Muscle of leg (tissue), 11 donors: ENCODE results near the gene CBFA2T3. TPM values are rescaled to one million over a fixed set of nuclear protein-coding genes. Genes with fewer than 3 reads are reported as not detected.
"Not testable (repeated sequence)": the region's sequence is repeated elsewhere in the genome, so short reads cannot be mapped to it uniquely, and the experiment has no call there.

Experiments
- DNase-seq: peaks from one replicate; pipeline ENCODE4 v3.0.0; 2013
- H3K27ac ChIP-seq: one replicate; pipeline ENCODE4 v1.5.1; 2013; ENCODE audit warnings: mild to moderate bottlenecking, low read length, control low read depth
- H3K27me3 ChIP-seq: one replicate; pipeline ENCODE4 v1.6.1; 2013; ENCODE audit warnings: low read length; ENCODE audit not compliant: control insufficient read depth, insufficient read depth
- H3K36me3 ChIP-seq: one replicate; pipeline ENCODE4 v1.6.1; 2013; ENCODE audit warnings: low read length; ENCODE audit not compliant: control insufficient read depth, insufficient read depth
- H3K4me1 ChIP-seq: one replicate; pipeline ENCODE4 v1.6.1; 2013; ENCODE audit warnings: low read length; ENCODE audit not compliant: control insufficient read depth, insufficient read depth
- H3K4me3 ChIP-seq: one replicate; pipeline ENCODE4 v1.5.1; 2013; ENCODE audit warnings: low read length, control low read depth
- H3K9me3 ChIP-seq: replicated peaks from 2 replicates; pipeline ENCODE4 v1.6.1; 2013; ENCODE audit warnings: low read depth, low read length; ENCODE audit not compliant: control insufficient read depth
- WGBS: methylation state at CpG from one replicate; pipeline ENCODE4 v1.1.5; 2013; ENCODE audit warnings: missing lambda C conversion rate; ENCODE audit not compliant: insufficient coverage; 5-methylcytosine and 5-hydroxymethylcytosine counted together
- polyA plus RNA-seq, 8 donors: library from polyadenylated mRNA; unstranded; fragments of 120-200 nt; gene quantifications; one replicate each; pipeline versions ENCODE4 v1.2.1 to v1.2.3, GENCODE V29; 2013; ENCODE audit warnings: inconsistent platforms in 1 of 8, low replicate concordance in 1 of 8; ENCODE audit not compliant: insufficient read length in 8 of 8, insufficient read depth in 1 of 8
- total RNA-seq: library from RNA; stranded (reverse); fragments of 120-200 nt; gene quantifications from one replicate; pipeline ENCODE4 v1.2.4, GENCODE V29; 2013

Gene CBFA2T3
- total and polyA plus RNA-seq, 9 donors: 3.8 to 23.0 (median 17.8) TPM

- WGBS: 82% methylated on average over 16 of the region's 21 CpGs
Observed at GRCh38 chr16:89020068-89020924, 43.3 kb upstream of the CBFA2T3 start.

GRCh38 chr16:89019511-89019910 lies 42.5 kb upstream of the CBFA2T3 start:
- no peak for DNase-seq
- Histone ChIP-seq H3K4me1 (no peaks in the 10 kb centered on the region), H3K9me3 (no peaks in the 10 kb centered on the region), H3K36me3 (no peaks in the 10 kb centered on the region), H3K4me3 (no peak overlapping the region), H3K27ac (no peak overlapping the region), H3K27me3 (peaks cover 34% of the 10 kb centered on the region)
- WGBS: 83% methylated on average over 16 of the region's 16 CpGs

More at GRCh38 chr16:89020068-89020924, 43.3 kb upstream of the CBFA2T3 start:
- DNase-seq: no peak
- Histone ChIP-seq H3K36me3 (no peaks in the 10 kb centered on the region), H3K4me3 (no peak overlapping the region), H3K9me3 (no peaks in the 10 kb centered on the region), H3K27ac (no peak overlapping the region), H3K4me1 (no peaks in the 10 kb centered on the region), H3K27me3 (peaks cover 32% of the 10 kb centered on the region)

GRCh38 chr16:89018282-89019158 lies 41.5 kb upstream of the CBFA2T3 start:
- H3K27me3 ChIP-seq: peaks cover 30% of the 10 kb centered on the region
- DNase-seq: no peak
- H3K36me3 ChIP-seq: no peaks in the 10 kb centered on the region
- H3K27ac ChIP-seq: no peak overlapping the region
- no peak overlapping the region for H3K4me3 ChIP-seq
- WGBS: 65% methylated on average over 13 of the region's 20 CpGs
- H3K9me3 ChIP-seq: no peaks in the 10 kb centered on the region
- no peaks in the 10 kb centered on the region for H3K4me1 ChIP-seq

DNA sequence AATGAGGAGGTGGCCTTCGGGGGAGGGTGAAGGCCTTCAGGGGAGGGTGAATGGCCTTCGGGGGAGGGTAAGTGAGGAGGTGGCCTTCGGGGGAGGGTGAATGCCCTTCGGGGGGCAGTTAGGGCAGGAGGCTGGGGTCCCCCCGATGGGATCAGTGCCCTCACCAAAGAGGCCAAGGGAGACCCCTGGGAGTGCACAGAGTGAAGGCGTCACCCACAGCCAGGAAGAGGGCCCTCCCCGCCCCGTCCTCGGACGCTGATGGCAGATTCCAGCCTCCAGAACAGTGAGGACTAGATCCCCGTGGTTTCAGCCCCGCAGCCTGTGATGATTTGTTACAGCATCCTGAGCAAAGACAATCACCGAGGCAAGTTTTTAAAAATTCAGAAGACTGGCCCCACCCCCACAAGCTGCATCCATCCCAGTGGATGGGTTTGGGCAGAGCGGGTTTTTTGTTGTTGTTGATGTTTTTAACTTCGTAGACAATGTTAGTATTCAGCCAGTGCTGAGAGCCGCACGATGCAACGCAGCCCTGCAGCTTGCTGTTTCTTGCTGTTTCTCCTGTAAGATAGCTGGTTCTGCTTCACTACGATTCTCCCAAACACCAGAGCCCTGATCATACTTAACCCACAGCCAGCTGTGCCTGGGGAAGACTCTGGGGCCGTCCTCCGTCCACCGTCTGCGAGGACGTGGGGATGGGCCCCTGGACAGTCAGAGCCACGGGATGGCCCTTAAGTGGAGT lies 40.7 kb upstream of the CBFA2T3 start:
- Histone ChIP-seq H3K27ac (no peak overlapping the region), H3K4me3 (no peak overlapping the region), H3K36me3 (no peaks in the 10 kb centered on the region), H3K4me1 (no peaks in the 10 kb centered on the region), H3K27me3 (peaks cover 23% of the 10 kb centered on the region), H3K9me3 (no peaks in the 10 kb centered on the region)
- no peak for DNase-seq
- WGBS: 76% methylated on average over 22 of the region's 25 CpGs

- not testable (repeated sequence) for H3K9me3 ChIP-seq, H3K4me1 ChIP-seq, DNase-seq, H3K27ac ChIP-seq, H3K36me3 ChIP-seq, H3K4me3 ChIP-seq
- peaks cover 17% of the 10 kb centered on the region for H3K27me3 ChIP-seq
- WGBS: 85% methylated on average over 9 of the region's 10 CpGs
Observed at GRCh38 chr16:89016561-89016960, 39.6 kb upstream of the CBFA2T3 start.

GRCh38 chr16:89015271-89015859 lies 38.4 kb upstream of the CBFA2T3 start:
- peaks cover 17% of the 10 kb centered on the region for H3K27me3 ChIP-seq
- no peaks in the 10 kb centered on the region for H3K9me3 ChIP-seq
- no peak for DNase-seq
- no peaks in the 10 kb centered on the region for H3K36me3 ChIP-seq
- 69% methylated on average over 16 of the region's 20 CpGs for WGBS
- no peak overlapping the region for H3K4me3 ChIP-seq
- no peak overlapping the region for H3K27ac ChIP-seq
- no peaks in the 10 kb centered on the region for H3K4me1 ChIP-seq

GRCh38 chr16:89014403-89015230 lies 37.6 kb upstream of the CBFA2T3 start:
- Histone ChIP-seq H3K9me3 (no peaks in the 10 kb centered on the region), H3K4me3 (no peak overlapping the region), H3K27me3 (peaks cover 14% of the 10 kb centered on the region), H3K36me3 (no peaks in the 10 kb centered on the region), H3K27ac (no peak overlapping the region), H3K4me1 (no peaks in the 10 kb centered on the region)
- 60% methylated on average over 18 of the region's 19 CpGs for WGBS
- DNase-seq: no peak

DNA sequence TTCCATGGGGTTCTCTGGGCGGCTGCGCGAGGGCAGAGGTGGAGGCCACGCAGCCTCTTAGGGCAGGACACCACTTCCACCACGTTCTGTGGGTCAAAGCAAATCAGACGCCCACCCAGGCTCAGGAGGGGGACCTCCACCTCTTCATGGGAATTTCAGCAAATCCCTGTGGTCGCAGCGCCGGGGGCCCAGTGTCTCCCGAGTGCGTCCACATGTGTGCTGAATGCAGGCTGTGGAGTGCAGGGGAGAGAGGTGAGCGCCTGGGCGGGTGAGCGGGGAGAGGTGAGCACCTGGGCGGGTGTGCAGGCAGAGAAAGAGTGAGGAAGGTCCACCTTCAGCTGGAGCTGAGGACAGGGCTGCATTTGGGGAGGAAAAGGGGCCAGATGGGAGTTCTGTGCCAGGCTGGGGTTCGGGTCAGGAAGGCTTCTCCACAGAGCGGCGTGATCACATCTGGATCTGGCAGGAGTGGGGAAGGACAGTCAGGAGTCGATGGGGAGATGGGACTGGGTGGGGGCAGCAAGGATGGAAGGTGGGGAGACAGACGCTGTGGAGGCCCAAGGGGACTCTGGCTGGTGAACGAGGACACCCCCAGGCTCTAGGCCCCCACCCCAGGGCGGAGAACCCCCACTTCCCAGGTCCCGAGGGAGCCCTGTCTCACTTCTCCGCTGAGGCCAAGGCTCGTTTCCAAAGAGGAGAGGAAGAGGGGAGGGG lies 36.8 kb upstream of the CBFA2T3 start:
- WGBS: 66% methylated on average over 19 of the region's 25 CpGs
- H3K4me1 ChIP-seq: no peaks in the 10 kb centered on the region
- no peak for DNase-seq
- H3K27me3 ChIP-seq: peaks cover 11% of the 10 kb centered on the region
- no peaks in the 10 kb centered on the region for H3K36me3 ChIP-seq
- no peak overlapping the region for H3K27ac ChIP-seq
- no peak overlapping the region for H3K4me3 ChIP-seq
- H3K9me3 ChIP-seq: no peaks in the 10 kb centered on the region

DNA sequence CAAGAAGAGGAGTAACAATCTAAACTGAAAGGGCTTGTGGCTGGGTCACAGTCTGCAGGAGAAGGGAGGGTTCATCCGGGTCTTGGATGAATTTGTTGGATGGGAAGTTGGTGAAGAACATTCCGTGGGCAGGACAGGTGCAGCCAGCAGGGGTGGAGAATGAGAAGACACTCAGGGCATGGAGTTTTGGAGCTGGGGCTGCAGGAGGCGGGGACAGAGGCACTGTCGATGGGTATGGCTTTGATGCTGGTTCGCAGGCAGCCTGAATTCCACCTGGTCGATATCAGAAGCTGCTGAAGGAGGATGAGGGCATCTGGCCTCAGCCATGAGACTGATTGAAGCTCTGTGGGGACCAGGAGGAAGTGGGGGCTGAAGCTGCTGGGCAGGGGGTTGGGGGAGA lies 36.1 kb upstream of the CBFA2T3 start:
- Histone ChIP-seq H3K4me1 (no peaks in the 10 kb centered on the region), H3K4me3 (no peak overlapping the region), H3K27me3 (peaks cover 7% of the 10 kb centered on the region), H3K9me3 (no peaks in the 10 kb centered on the region), H3K27ac (no peak overlapping the region), H3K36me3 (no peaks in the 10 kb centered on the region)
- no peak for DNase-seq
- WGBS: 63% methylated on average over 6 of the region's 6 CpGs
